HG02884 (cell line): ENCODE measurements around the gene DGKG.

Experiments
- ATAC-seq: cut with Tn5 transposase; IDR thresholded peaks from one replicate; pipeline ENCODE4 v1.9.1; 2021; ENCODE audit warnings: mild to moderate bottlenecking, moderate library complexity; ENCODE audit not compliant: unreplicated experiment

Gene DGKG

DNA sequence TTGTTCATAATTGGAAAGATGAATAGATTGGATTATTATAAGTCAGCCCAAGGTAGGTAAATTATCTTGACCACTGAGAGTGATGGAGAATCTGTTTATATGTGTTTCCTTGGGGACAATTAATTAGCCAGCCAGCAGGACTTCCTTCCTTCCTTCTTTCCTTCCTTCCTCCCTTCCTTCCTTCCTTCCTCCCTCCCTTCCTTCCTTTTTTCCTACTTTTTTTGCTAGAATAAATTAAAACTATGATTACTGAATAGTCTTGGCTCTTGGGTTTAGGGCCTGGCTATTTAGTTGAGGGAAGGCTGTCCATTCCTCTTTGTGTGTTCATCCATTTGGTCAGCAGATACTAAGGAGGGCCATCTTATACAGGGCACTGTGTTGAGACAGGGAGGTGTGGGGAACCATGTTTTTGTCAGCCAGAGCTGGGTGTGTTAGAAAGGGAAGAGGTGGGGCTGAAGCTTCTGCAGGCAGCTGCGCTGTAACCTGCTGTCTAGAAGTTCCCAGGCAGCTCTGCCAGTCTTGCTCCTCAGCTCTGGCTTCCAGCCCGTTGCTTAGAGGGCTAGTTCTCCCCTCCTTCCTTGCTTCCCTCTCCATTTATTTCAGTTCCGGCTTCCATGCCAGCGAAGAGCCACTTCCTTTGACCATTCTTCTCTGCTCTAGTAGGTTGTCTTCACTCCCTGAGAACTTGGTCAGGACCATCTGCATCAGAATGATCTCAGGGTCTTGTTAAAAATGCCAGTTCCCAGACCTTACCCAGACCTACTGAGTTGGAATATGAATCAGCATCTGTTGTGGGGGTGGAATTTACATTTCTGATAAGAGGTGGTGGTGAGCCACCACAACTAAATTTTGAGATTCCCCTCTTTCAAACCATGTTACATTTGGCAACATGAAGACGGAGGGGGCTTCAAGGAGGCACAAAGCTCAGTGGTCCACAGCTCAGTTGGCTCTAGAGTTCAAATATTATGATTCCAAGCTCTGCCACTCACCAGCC, 113.9 kb downstream of the DGKG start:
- no peak for ATAC-seq

DNA sequence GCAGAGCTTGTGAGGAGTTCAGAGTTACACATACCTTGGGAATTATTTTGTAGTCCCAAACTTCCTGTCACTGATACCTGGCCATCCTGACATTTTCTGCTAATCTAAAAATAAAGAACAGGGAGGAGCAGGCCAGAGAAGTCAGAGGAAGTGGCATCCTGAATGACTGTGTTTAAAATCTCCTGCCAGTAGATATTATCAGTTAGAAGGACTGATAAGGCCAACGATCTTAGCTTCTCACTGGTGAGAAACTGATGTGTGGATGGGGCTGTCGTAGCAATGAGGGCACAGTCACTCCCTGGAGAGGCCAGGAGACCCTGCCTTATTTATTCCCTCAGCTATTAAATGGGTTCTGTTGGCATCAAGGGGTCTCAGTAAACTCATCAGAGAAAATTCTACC, 115.1 kb downstream of the DGKG start:
- ATAC-seq = no peak

DNA sequence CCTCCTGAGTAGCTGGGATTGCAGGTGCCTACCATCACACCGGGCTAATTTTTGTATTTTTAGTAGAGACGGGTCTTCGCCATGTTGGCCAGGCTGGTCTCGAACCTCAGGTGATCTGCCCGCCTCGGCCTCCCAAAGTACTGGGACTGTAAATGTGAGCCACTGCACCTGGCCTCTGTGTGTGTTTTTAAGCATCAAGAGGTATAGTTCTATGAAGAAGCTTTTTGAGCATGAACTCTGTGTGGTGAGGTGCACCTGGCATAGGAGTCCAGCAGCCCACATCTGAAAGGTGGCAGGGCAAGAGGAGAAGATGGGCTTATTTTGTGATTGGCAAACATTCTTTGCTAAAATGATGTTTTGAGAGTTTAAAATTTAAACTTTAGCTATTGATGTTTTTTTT, 118.0 kb downstream of the DGKG start:
- no peak for ATAC-seq

DNA sequence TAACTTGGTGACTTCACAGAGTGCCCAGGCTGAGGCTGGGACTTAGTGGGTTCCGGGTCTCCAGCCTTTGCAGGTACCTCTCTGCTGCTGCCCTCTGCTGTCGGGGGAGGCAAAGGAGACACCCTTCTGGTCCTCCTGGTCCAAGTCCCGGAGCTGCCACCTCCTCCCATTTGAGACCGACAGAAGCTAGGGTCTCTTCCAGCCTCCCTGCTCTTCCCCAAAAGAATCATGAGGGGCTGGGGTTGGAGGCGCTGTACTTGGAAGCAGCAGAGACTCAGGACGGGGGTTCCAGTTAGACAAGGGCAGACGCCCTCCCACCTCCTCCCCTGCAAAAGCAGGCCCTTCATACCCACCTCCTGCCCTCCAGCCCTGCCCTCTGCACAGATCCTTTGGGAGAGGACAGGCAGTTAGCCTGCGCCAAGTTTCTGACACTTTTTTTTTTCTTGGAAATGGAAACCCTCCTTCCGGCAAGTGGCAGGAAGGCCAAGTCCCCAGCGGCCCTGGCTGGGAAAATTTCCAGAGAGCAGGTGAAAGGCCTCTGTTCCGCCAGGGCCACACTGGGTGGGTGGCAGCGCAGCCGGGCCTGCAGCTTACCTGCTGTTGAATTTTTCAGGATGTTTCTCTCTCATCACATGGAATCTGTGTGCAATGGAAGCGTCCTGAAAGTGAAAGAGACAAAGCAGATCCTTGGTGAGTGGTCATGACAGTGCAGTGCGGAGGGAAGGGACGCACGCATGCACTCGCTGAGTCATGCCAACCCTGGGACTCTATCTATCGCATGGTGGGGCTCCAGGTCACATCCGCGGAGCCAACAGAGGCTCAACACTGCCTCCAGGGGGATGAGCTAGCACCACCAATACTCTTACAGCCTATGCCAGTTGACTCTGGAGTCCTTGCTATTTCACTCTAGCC, 119.9 kb downstream of the DGKG start:
- ATAC-seq = peak; percentile 86

DNA sequence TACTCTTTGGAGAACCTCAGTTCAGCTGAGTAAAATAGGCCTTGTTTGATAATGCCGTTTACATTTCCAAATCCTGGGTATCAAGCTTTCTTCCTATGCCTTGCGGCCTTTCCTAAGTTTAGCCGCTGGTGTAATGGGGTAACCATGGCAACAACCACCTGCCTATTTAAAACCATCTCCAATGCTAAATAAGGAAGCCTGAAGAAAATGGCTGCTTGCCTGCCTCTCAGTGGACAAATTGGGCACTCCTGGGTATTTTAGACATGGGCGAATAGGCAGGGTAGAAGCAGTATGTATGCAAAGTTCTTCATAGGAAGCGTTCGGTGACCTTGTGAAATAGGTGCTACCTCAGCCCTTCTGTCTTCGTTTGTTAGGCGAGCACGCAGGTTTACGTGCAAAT, 122.7 kb downstream of the DGKG start:
- no peak for ATAC-seq

DNA sequence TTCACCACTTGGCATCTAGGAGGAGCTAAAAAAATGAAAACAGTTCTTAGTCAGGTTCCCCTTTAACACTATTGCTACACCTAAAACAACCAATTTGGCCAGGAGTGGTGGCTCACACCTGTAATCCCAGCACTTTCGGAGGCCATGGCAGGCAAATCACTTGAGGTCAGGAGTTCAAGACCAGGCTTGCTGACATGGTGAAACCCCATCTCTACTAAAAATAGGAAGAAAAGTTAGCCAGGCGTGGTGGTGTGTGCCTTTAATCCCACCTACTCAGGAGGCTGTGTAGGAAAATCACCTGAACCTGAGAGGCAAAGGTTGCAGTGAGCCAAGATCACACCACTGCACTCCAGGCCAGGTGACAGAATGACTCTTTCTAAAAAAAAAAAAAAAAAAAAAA, 124.1 kb downstream of the DGKG start:
- ATAC-seq = no peak

DNA sequence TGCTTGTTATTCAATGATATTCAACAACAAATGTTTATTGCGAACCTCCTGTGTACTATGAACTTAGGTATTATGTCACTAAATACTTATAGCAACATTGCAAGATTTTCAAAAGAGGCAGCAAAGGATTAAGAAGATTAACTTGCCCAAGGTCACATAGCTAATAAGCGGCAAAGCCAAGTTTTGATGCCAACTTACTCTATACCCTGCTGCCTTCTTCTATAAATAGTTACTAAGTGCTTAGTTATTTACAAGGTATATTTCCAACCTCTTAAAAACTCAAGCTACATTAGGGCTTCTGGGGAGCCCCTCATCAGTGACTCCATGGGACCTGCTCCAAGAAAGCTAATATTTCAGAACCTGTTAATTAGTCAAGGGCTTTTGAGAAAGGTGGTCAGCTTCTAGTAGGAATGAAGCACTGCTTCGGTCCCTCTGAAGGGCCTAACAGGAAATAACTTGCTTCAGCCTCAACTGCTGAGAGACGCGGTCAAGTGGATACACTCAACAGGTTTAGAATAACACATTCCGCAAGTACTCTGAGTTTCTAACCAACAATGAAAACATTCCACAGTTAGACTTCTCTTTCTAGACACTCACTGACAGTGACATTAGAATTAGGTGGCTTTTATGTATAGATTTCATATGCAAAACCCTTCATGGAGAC, 125.5 kb downstream of the DGKG start:
- no peak for ATAC-seq

DNA sequence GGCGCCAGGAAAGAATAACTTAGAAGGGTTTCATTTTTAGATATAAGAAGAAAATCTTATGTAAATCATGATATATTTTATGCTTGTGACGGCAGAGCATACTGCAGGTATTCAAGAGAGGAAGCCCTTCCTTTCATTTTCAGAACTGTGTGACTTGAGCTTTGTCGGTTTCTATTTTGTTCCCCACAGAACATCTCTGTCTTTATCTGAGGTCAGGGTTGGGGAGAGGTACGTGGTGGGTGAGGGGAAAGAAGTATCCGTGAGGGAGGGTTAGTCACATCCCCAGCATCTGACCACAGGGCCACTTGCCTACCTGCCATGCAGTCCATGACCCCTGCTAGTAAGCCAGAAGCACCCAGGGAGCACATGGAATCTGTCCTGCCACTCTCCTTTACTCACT, 126.5 kb downstream of the DGKG start:
- peak; percentile 72 for ATAC-seq

DNA sequence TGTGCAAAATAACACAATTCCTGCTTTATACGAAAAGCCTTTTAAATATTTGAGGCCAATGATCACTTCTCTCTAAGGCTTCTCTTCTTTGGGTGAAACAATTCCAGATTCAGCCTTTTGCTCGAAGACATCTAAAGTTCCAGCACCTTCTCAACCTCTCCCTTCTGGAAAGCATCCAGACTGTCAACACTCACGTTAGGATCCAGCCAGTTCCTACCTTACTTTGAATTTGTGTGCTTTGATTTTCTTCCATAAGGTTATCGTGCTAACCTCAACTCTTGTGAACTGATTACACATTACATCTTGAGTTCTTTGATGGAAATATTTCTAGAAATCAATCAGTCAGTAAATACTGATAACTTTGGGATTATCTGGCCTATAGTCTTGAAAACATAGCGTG, 127.9 kb downstream of the DGKG start:
- ATAC-seq = no peak

DNA sequence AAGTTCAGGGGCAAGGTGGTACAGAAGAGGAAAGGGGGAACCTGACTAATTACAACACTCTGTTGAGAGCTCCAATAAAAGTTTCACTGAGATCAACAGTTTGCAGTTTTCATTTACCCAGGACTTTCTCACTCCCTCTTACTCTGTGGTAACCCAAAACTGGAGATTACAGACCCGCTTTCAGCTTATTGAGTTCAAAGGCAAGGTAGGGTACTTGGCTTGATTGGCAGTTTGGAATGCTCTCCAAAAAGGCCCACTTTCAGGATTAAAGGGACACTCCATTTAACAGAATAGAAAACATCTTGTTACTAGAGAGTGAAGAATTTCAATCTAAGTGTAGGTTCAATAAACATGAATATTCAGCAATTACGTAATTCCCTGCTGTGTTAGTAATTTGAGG, 135.6 kb downstream of the DGKG start:
- no peak for ATAC-seq

DNA sequence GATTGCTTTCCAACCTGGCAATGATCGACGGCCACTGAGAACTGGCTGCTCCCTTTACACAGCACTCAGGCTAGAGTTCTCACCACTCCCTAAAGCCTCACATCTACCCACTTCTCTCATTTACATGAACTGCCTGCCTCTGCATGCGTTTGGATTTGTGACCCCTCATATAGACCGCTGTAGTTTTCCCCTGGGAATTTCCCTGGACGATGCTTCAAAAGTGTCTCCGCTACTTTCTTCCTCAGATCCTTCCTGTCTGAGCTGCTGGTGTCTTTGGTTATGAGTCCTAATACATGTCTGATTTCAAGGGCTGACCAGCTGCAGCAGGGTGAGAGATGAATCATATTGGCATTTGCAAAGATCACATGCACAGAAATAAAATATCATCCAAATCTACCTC, 136.4 kb downstream of the DGKG start:
- peak; percentile 71 for ATAC-seq

DNA sequence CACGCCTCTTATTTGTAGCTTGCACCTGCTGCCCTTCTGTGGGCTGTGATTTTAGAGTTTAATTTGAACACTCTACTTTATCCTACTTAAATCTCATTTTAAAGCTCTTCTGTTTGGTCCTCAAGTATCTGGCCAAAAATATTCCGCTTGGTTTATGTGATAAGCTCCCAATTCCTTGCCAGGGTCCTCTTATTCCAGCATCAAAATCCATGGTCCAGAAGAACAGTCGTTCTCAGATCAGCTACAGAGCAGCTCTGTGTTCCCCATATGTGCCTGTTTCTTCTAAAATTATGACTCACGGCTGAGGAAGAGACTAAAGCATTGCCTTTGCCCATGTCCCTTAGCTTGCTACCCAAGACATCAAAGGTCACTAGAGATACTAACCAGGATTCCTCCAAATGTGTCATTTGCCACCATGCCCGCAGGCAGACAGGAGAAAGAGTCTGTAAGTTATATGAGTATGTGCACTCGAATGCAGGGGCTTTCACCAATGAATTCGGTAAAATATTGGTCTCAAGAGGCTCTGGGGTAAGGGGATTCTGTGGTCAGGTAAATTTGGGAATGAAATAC, 137.9 kb downstream of the DGKG start:
- no peak for ATAC-seq

DNA sequence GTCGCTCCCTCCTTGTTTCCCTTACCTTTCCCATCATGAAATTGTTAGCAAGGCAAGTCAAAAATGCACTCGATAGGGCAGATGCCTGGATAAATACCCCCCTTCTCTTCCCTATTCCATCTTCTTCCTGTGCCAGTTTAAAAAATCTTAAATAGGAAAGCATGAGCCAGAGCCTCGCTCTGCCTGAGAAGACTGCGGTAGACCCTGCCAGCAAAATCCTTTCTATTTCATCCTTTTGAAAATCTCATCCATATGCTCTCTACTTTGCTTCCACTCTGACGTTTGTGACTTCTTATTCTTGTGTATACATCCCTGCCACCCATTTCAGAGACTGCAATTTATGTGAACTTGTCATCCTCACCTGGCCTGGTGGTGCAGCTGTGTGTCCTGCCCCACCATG, 138.6 kb downstream of the DGKG start:
- ATAC-seq = no peak

DNA sequence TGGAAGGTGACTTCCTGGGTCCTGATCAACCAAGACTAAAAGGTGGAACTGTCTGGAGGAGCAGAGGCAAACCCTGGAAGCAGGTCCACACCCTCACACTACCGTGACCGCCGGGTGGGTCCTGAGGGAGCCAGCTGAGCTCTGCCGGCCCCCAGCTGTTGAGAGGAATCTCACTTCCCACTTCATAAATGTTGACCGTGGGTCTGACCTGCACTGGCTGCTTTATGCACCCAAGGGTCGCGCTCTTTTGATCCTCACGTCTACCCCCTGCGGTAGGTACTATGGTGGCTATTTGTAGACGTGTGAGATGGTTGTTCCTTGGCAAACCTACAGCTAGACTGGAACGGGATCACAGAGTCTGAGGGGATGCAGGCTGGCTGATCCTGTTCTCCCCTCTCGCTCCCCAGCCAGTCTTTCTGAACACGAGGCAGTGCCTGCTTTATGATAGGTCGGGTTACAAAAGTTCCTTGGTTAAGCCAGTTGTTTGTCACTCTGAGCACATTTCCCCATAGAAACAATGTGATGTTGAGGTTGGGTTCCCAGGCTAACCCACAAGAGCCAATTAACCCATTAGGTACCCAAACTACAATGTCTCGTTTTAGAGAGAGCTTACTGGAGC, 140.2 kb downstream of the DGKG start:
- ATAC-seq = no peak

DNA sequence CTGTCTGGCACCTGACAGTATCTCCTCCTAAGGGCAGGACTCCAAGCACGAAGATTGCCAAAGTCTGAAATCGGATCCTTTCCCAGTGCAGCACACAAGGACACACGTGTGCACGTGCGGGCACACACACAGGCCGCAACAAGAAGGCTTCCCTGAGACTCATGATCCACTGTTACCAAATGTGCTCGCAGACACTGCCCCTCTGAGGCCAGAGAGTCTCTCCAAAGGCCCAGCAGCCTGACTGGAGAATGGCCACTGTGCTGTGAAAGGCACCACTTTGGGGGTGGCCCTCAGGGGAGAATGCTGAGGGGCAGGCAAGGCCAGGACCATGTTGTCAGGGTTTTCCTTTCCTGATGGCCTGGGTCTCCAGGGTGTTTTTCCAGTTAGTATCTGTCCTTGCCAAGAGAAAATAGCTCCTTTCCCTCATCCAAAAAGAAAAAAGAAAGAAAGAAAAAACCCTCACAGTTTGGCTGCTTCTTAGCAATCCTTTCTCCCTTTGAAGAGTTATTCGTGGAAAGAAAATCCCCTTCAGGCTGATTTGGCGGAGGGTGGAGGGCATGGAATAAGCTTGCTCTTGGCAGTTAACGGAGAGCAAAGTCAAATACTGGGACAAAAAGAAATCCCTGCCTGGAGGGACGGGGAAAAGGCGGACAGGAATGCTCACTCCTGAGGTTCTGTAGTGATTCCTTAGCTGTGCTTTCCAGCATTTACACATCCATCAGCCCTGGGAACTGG, 141.0 kb downstream of the DGKG start:
- ATAC-seq = no peak

DNA sequence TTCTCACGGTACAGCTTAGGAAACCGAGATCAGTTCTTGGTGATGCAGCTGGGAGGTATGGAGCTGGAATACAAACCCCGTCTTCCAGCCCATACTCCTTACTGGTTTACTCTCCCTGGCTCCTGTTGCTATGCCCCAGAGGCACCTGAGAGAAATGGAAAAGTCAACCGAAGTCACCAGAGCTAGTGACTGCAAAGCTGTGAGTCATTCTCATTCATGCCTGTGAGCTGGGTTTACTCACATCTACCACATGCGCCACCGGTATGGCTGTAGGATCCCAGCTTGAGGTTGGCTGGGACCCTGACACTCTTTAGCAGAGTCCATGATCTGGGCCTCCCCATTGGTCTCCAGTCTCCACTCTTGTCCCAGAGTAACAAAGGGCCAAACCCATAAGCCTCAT, 141.7 kb downstream of the DGKG start:
- no peak for ATAC-seq

DNA sequence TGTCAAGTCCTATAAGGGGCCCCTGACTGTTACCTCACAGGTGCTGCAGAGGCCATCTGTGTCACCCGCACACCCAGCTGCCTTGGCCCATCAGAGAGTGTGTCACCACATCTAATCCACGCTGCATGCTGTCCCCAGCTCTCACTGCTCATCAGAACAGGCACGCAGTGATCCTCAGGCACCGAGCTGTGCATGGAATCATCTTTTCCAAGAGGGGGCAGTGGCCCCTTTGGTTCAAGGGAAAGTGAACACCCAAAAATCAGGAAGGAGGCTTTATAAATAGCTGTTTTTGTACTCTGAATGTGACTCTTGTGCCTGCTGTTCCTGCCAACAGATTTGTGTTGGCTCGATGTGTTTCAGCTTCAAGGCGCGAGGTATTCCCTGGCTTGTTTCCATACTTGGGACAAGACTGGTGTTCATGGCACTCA, 142.8 kb downstream of the DGKG start:
- no peak for ATAC-seq

DNA sequence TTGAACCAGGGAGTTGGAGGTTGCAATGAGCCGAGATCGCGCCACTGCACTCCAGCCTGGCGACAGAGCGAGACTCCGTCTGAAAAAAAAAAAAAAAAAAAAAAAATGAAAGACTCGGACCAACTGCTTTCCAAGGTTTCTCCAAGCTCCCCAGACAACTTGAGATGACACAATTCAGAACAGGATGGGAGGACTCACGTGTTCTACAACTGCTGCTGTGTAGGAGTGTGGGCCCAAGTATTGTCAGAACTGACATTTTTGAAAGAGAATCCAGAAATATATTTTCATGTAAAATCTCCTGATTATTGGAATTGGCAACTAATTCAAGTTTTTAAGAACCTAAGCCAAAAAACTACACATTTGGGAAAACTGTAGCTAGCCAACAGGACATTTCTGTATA, 143.6 kb downstream of the DGKG start:
- no peak for ATAC-seq

DNA sequence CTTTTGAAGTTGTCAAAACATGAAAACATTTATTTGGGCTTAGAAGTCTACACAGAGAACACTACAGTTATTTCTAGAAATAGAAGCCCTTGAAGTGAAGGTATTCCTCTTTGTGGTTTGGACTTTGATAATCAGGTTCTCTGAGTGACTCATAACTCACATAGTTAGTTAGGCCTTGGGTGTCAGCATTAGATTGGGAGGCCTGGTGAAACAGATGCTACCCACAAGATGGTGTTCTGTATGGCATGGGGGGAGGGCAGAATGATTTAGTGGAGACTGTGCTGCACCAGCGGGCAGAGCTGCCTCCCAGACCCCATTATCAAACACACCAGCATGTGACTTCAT, 144.2 kb downstream of the DGKG start:
- peak; percentile 86 for ATAC-seq
